HCT116 (cell line): ENCODE data around the gene FYCO1. TPM values are rescaled to one million over a fixed set of nuclear protein-coding genes. Genes with fewer than 3 reads are reported as not detected.

Source experiments
- ATAC-seq: fragments of 200-7000 bp; cut with Tn5 transposase; 2 replicates; pipeline ENCODE4 v1.9.1; 2020; ENCODE audit warnings: mild to moderate bottlenecking, moderate library complexity
- BruUV-seq: library from RNA; stranded (reverse); fragments of 400-500 nt; replicated peaks from 2 replicates; lab custom pipeline; 2021; lab: Mats Ljungman, UMichigan
- CTCF ChIA-PET: fragments of 300-600 bp; sonication (Branson Sonifier 250); formaldehyde crosslinking; loops from one replicate; lab custom pipeline; 2021; ENCODE audit warnings: antibody characterized with exemption; lab: Charles Lee
- POLR2A ChIA-PET: fragments of 300-600, 350-600 bp; sonication (Branson Sonifier 250); formaldehyde crosslinking; loops from one replicate; lab custom pipeline; 2021; ENCODE audit warnings: antibody characterized with exemption; lab: Charles Lee
- RAD21 ChIA-PET, 2 experiments: fragments of 300-600 bp; sonication (Branson Sonifier 250); formaldehyde crosslinking; loops; one replicate each; lab custom pipeline; 2023; ENCODE audit warnings: low total read pairs in 2 of 2; ENCODE audit not compliant: uncharacterized antibody in 2 of 2, unreplicated experiment in 2 of 2, low non-redundant PET in 1 of 2; lab: Charles Lee
- DNase-seq: peaks from one replicate; pipeline ENCODE4 v3.0.0-alpha.2; 2010; ENCODE audit warnings: low read depth, low spot score
- H2AFZ ChIP-seq: fragments of 200-600 bp; shearing (Covaris generic), sonication (generic); 2 replicates; pipeline ENCODE4 v1.6.1; 2017; ENCODE audit warnings: low read depth, mixed run types, mixed read lengths, antibody characterized with exemption, low read length; ENCODE audit not compliant: poor library complexity, severe bottlenecking
- H3K27ac ChIP-seq: 2 replicates; pipeline ENCODE4 v1.5.1; 2012; ENCODE audit warnings: low read depth, low read length
- H3K27me3 ChIP-seq: fragments of 200-600 bp; sonication (generic); 2 replicates; pipeline ENCODE4 v1.6.1; 2016; ENCODE audit warnings: mixed run types, low read length, mixed read lengths; ENCODE audit not compliant: insufficient read depth
- H3K36me3 ChIP-seq, 2 experiments: fragments of 200-500 bp in 1 of 2; fragments of 200-600 bp in 1 of 2; sonication (Bioruptor generic) in 1 of 2; sonication (generic) in 1 of 2; 2 replicates each; pipeline versions ENCODE4 v1.5.1 to v1.6.1; 2014 to 2016; ENCODE audit warnings: low read length in 2 of 2, inconsistent platforms in 1 of 2, mixed read lengths in 1 of 2, mixed run types in 1 of 2; ENCODE audit not compliant: insufficient read depth in 2 of 2, control insufficient read depth in 1 of 2
- H3K4me1 ChIP-seq, 2 experiments: fragments of 200-600 bp in 1 of 2; sonication (generic) in 1 of 2; 2 replicates each; pipeline versions ENCODE4 v1.5.1 to v1.6.1; 2012 to 2017; ENCODE audit warnings: low read length in 2 of 2, inconsistent platforms in 1 of 2, mild to moderate bottlenecking in 1 of 2, mixed read lengths in 1 of 2, mixed run types in 1 of 2, moderate library complexity in 1 of 2; ENCODE audit not compliant: insufficient read depth in 2 of 2, control insufficient read depth in 1 of 2
- H3K4me2 ChIP-seq: fragments of 200-600 bp; sonication (generic); 2 replicates; pipeline ENCODE4 v1.6.1; 2017; ENCODE audit warnings: mixed run types, low read length, mixed read lengths
- H3K4me3 ChIP-seq, 2 experiments: fragments of 200-600 bp in 1 of 2; sonication (generic) in 1 of 2; replicated peaks in 1 of 2; 2 replicates each; pipeline ENCODE4 v1.5.1; 2011 to 2016; ENCODE audit warnings: low read length in 2 of 2, control low read depth in 1 of 2, low read depth in 1 of 2, mild to moderate bottlenecking in 1 of 2, mixed read lengths in 1 of 2, mixed run types in 1 of 2
- H3K79me2 ChIP-seq: fragments of 200-600 bp; sonication (generic); 2 replicates; pipeline ENCODE4 v1.6.1; 2017; ENCODE audit warnings: mild to moderate bottlenecking, mixed run types, low read length, moderate library complexity, mixed read lengths; ENCODE audit not compliant: insufficient read depth
- H3K9ac ChIP-seq: fragments of 200-600 bp; sonication (generic); 2 replicates; pipeline ENCODE4 v1.6.1; 2016; ENCODE audit warnings: low read length, mixed read lengths
- H3K9me2 ChIP-seq: fragments of 200-600 bp; sonication (generic), shearing (Covaris generic); 2 replicates; pipeline ENCODE4 v1.6.1; 2017; ENCODE audit warnings: mixed run types, mild to moderate bottlenecking, moderate library complexity; ENCODE audit not compliant: insufficient read depth
- H3K9me3 ChIP-seq, 2 experiments: fragments of 200-500 bp in 1 of 2; fragments of 200-600 bp in 1 of 2; sonication (Bioruptor generic) in 1 of 2; sonication (generic) in 1 of 2; 2 replicates each; pipeline ENCODE4 v1.6.1; 2014 to 2017; ENCODE audit warnings: low read length in 2 of 2, mixed read lengths in 2 of 2, inconsistent platforms in 1 of 2, low read depth in 1 of 2, mild to moderate bottlenecking in 1 of 2, mixed run types in 1 of 2, moderate library complexity in 1 of 2; ENCODE audit not compliant: control insufficient read depth in 1 of 2, insufficient read depth in 1 of 2
- H4K20me1 ChIP-seq: fragments of 200-600 bp; sonication (generic), shearing (Covaris generic); 2 replicates; pipeline ENCODE4 v1.6.1; 2017; ENCODE audit warnings: mixed run types, mild to moderate bottlenecking, moderate library complexity; ENCODE audit not compliant: insufficient read depth
- CBX3 ChIP-seq: IDR thresholded peaks from 2 replicates; pipeline ENCODE4 v1.6.1; 2012; ENCODE audit warnings: low read depth
- CEBPB ChIP-seq: IDR thresholded peaks from 2 replicates; pipeline ENCODE4 v1.6.1; 2012; ENCODE audit warnings: low read depth
- EGR1 ChIP-seq: IDR thresholded peaks from 2 replicates; pipeline ENCODE4 v1.6.1; 2012; ENCODE audit warnings: low read depth
- ELF1 ChIP-seq: IDR thresholded peaks from 2 replicates; pipeline ENCODE4 v1.6.1; 2012; ENCODE audit warnings: low read depth, borderline replicate concordance
- EZH2 ChIP-seq: fragments of 200-600 bp; sonication (generic); IDR thresholded peaks from 2 replicates; pipeline ENCODE4 v1.6.1; 2017; ENCODE audit warnings: antibody characterized with exemption, mixed run types
- EZH2phosphoT487 ChIP-seq: fragments of 200-600 bp; IDR thresholded peaks from 2 replicates; pipeline ENCODE4 v1.6.1; 2018; ENCODE audit warnings: antibody characterized with exemption, borderline replicate concordance
- JUND ChIP-seq: IDR thresholded peaks from 2 replicates; pipeline ENCODE4 v1.6.1; 2012
- POLR2A ChIP-seq: IDR thresholded peaks from 2 replicates; pipeline ENCODE4 v1.7.0; 2011; ENCODE audit warnings: borderline replicate concordance; ENCODE audit not compliant: insufficient read depth, insufficient read length; ENCODE audit errors: extremely low read depth
- POLR2AphosphoS5 ChIP-seq: IDR thresholded peaks from 2 replicates; pipeline ENCODE4 v1.6.1; 2011; ENCODE audit warnings: mild to moderate bottlenecking, low read depth, low read length, moderate library complexity
- RAD21 ChIP-seq: IDR thresholded peaks from 2 replicates; pipeline ENCODE4 v1.6.1; 2012; ENCODE audit warnings: low read depth, mild to moderate bottlenecking
- REST ChIP-seq: IDR thresholded peaks from 2 replicates; pipeline ENCODE4 v1.6.1; 2012; ENCODE audit warnings: low read depth
- SP1 ChIP-seq: IDR thresholded peaks from 2 replicates; pipeline ENCODE4 v1.6.1; 2012; ENCODE audit warnings: low read depth
- SRF ChIP-seq: IDR thresholded peaks from 2 replicates; pipeline ENCODE4 v1.6.1; 2012; ENCODE audit warnings: low read depth
- TCF7L2 ChIP-seq: IDR thresholded peaks from 2 replicates; pipeline ENCODE4 v1.7.0; 2011; ENCODE audit warnings: borderline replicate concordance, inconsistent platforms; ENCODE audit not compliant: insufficient read depth, insufficient read length; ENCODE audit errors: extremely low read depth
- YY1 ChIP-seq: IDR thresholded peaks from 2 replicates; pipeline ENCODE4 v1.6.1; 2011; ENCODE audit warnings: low read length, low read depth, moderate library complexity, mild to moderate bottlenecking; ENCODE audit not compliant: insufficient replicate concordance; ENCODE audit errors: extremely low read depth
- intact Hi-C: fragments of 100-400 bp; cut with micrococcal nuclease; formaldehyde crosslinking; loops from 2 replicates; pipeline ENCODE4 v1.10.0; 2022
- total RNA-seq: library from RNA; stranded (reverse); gene quantifications from one replicate; pipeline ENCODE4 v1.2.1, GENCODE V29; 2021; ENCODE audit not compliant: unreplicated experiment

FYCO1 gene
- total RNA-seq, 1 experiment from 2014 or later = 15.8 TPM

DNA sequence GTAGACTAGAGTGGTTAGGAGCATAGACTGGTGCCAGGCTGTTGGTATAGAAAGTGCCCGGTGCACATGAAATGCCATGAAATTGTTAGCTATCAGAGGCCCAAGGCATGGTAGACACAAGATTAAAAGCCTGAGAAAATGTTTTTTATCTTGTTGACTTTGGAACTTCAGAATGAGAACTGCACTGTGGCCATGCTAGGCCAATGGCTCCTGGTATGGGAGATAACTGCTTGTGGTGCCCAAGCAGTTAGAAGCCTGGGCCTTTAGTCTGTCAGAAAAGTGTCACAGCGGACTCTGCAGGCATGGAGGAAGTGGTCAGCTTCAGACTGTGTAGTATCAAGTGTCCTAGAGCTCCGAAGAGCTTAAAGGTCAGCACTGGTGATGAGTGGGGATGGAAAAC lies 11.9 kb downstream of the FYCO1 start:
- Histone ChIP-seq H3K9me3 (no peaks in the 10 kb centered on the region), H3K4me3 (no peak overlapping the region), H2AFZ (no peak overlapping the region), H4K20me1 (no peaks in the 10 kb centered on the region), H3K27me3 (no peaks in the 10 kb centered on the region), H3K4me2 (no peak overlapping the region), H3K27ac (no peak overlapping the region), H3K9me2 (no peaks in the 10 kb centered on the region), H3K9ac (no peak overlapping the region), H3K36me3 (peaks cover 22 to 28% of the 10 kb centered on the region in 2 experiments; a peak in 3 of 4 replicates), H3K79me2 (peaks cover 28% of the 10 kb centered on the region), H3K4me1 (peaks cover 0 to 8% of the 10 kb centered on the region in 2 experiments; a peak in 2 of 4 replicates)
- intact Hi-C loops = no loop called here
- ATAC-seq (no peak), DNase-seq (no peak)
- CTCF ChIA-PET = interaction anchor here (1.5 kb wide), 1 partner anchor 45 kb away, joined by 4 read pairs; no protein-coding TSS in a partner anchor
- POLR2A ChIA-PET = no interaction called here
- BruUV-seq = no TSS peak
- RAD21 ChIA-PET = no interaction called here
- no peak for TF ChIP-seq EZH2phosphoT487
- no peak for TF ChIP-seq REST
- no peak for TF ChIP-seq EZH2
- TF ChIP-seq YY1 = no peak
- TF ChIP-seq ELF1 = no peak
- TF ChIP-seq CBX3 = no peak
- TF ChIP-seq POLR2A = no peak
- no peak for TF ChIP-seq EGR1
- TF ChIP-seq TCF7L2 = no peak
- no peak for TF ChIP-seq JUND
- no peak for TF ChIP-seq POLR2AphosphoS5
- no peak for TF ChIP-seq SRF
- no peak for TF ChIP-seq CEBPB
- no peak for TF ChIP-seq SP1
- TF ChIP-seq RAD21 = no peak
